Right lobe of liver (tissue), 4 donors: ENCODE data around the gene GALNT17.

Source experiments
- CTCF ChIP-seq, 4 donors: fragments of 200-600 bp in 3 of 4; fragments of 450-650 bp in 1 of 4; IDR thresholded peaks; one replicate each; pipeline versions ENCODE4 v1.5.1 to v1.8.0; 2016 to 2022; ENCODE audit warnings: antibody characterized with exemption in 4 of 4, mild to moderate bottlenecking in 2 of 4
- POLR2A ChIP-seq: fragments of 450-650 bp; IDR thresholded peaks from one replicate; pipeline ENCODE4 v1.6.1; 2017; ENCODE audit warnings: antibody characterized with exemption, mild to moderate bottlenecking
- donor health status: DM: no; HTN: no; CAD: no.
- donor health status: DM: no; HTN: no; CAD: no.
- donor health status: DM: no; HTN: yes; CAD: no.

DNA sequence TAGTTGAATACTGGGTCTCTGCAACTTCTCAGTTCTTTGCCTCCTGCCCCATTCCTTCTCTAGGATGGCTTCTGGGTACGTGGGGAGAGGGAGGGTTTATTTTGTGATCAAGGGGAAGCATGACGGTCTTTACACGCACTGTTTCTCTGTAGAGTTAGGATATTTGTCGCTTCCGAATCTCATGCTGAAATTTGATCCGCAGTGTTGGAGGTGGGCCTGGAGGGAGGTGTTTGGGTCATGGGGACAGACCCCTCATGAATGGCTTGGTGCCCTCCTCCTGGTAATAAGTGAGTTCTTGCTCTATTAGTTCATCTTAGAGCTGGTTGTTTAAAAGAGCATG is 311.2 kb downstream of the GALNT17 start:
- TF ChIP-seq POLR2A: no peak
- TF ChIP-seq CTCF (IDR thresholded peaks at IDR 0.05): no peak
